SK-N-SH (cell line): ENCODE measurements around the gene PRDX1. TPM values are rescaled to one million over a fixed set of nuclear protein-coding genes. Genes with fewer than 3 reads are reported as not detected.
"Not testable (repeated sequence)": the region's sequence is repeated elsewhere in the genome, so short reads cannot be mapped to it uniquely, and the experiment has no call there.

Experiments
- CTCF ChIA-PET: fragments of 300-600, 350-600 bp; formaldehyde crosslinking; extraction: SDS; loops from one replicate; lab custom pipeline; 2021; lab: Yijun Ruan, JAX
- POLR2A ChIA-PET: fragments of 350-600 bp; sonication (Branson Sonifier 250); formaldehyde crosslinking; extraction: SDS; loops from one replicate; lab custom pipeline; 2020; ENCODE audit warnings: antibody characterized with exemption, inconsistent platforms; lab: Yijun Ruan, JAX
- DNase-seq: peaks from one replicate; pipeline ENCODE4 v3.0.0; 2012
- H2AFZ ChIP-seq: fragments of 200-600 bp; sonication (generic); 2 replicates; pipeline ENCODE4 v1.8.1; 2016; ENCODE audit warnings: antibody characterized with exemption, mild to moderate bottlenecking, low read depth
- H3F3A ChIP-seq: fragments of 200-600 bp; sonication (generic); replicated peaks from 2 replicates; pipeline ENCODE3; 2016; ENCODE audit warnings: antibody characterized with exemption, mild to moderate bottlenecking; ENCODE audit not compliant: insufficient read depth
- H3K27ac ChIP-seq, 2 experiments: fragments of 200-500 bp in 1 of 2; fragments of 200-600 bp in 1 of 2; sonication (Bioruptor generic) in 1 of 2; sonication (generic), shearing (Covaris generic) in 1 of 2; 2 replicates each; pipeline versions ENCODE4 v1.5.1 to v1.6.1; 2014 to 2016; ENCODE audit warnings: low read depth in 2 of 2, inconsistent platforms in 1 of 2, low read length in 1 of 2, mild to moderate bottlenecking in 1 of 2, mixed read lengths in 1 of 2
- H3K27me3 ChIP-seq: fragments of 200-600 bp; sonication (generic), shearing (Covaris generic); 2 replicates; pipeline ENCODE4 v1.6.1; 2016; ENCODE audit warnings: mixed run types; ENCODE audit not compliant: insufficient read depth
- H3K36me3 ChIP-seq, 2 experiments: fragments of 200-500 bp in 1 of 2; fragments of 200-600 bp in 1 of 2; sonication (Bioruptor generic) in 1 of 2; sonication (generic) in 1 of 2; replicated peaks in 1 of 2; 2 replicates each; pipeline versions ENCODE3 to v1.5.1; 2014 to 2016; ENCODE audit warnings: low read length in 1 of 2, mild to moderate bottlenecking in 1 of 2; ENCODE audit not compliant: insufficient read depth in 2 of 2, control insufficient read depth in 1 of 2
- H3K4me1 ChIP-seq, 2 experiments: fragments of 200-500 bp in 1 of 2; fragments of 200-600 bp in 1 of 2; sonication (Bioruptor generic) in 1 of 2; sonication (generic), shearing (Covaris generic) in 1 of 2; 2 replicates each; pipeline versions ENCODE4 v1.5.1 to v1.6.1; 2014 to 2016; ENCODE audit warnings: low read depth in 1 of 2, low read length in 1 of 2, mixed run types in 1 of 2; ENCODE audit not compliant: insufficient read depth in 2 of 2, control insufficient read depth in 1 of 2
- H3K4me2 ChIP-seq: fragments of 200-600 bp; sonication (generic), shearing (Covaris generic); 2 replicates; pipeline ENCODE4 v1.6.1; 2017; ENCODE audit warnings: mixed run types
- H3K4me3 ChIP-seq, 2 experiments: fragments of 200-500 bp in 1 of 2; fragments of 200-600 bp in 1 of 2; sonication (Bioruptor generic) in 1 of 2; sonication (generic), shearing (Covaris generic) in 1 of 2; 2 replicates each; pipeline versions ENCODE4 v1.5.1 to v1.8.1; 2014 to 2016; ENCODE audit warnings: low read depth in 2 of 2, inconsistent platforms in 1 of 2, low read length in 1 of 2, mild to moderate bottlenecking in 1 of 2, mixed read lengths in 1 of 2, moderate library complexity in 1 of 2
- H3K79me2 ChIP-seq: fragments of 200-600 bp; sonication (generic); 2 replicates; pipeline ENCODE4 v1.8.1; 2017; ENCODE audit warnings: mild to moderate bottlenecking; ENCODE audit not compliant: insufficient read depth
- H3K9ac ChIP-seq: fragments of 200-600 bp; sonication (generic); 2 replicates; pipeline ENCODE4 v1.6.1; 2017; ENCODE audit warnings: mixed run types
- H3K9me2 ChIP-seq: fragments of 200-600 bp; sonication (generic); 2 replicates; pipeline ENCODE4 v1.6.1; 2017; ENCODE audit warnings: mixed run types
- H3K9me3 ChIP-seq: fragments of 200-600 bp; sonication (generic); 2 replicates; pipeline ENCODE4 v1.6.1; 2017; ENCODE audit warnings: mixed run types, mild to moderate bottlenecking, moderate library complexity
- H4K20me1 ChIP-seq: fragments of 200-600 bp; sonication (generic); 2 replicates; pipeline ENCODE4 v1.6.1; 2017; ENCODE audit warnings: mild to moderate bottlenecking, mixed run types; ENCODE audit not compliant: insufficient read depth
- FOSL2 ChIP-seq: IDR thresholded peaks from 2 replicates; pipeline ENCODE4 v1.4.0; 2012; ENCODE audit warnings: low read depth, mild to moderate bottlenecking, moderate library complexity, borderline replicate concordance
- FOXJ3 ChIP-seq: sonication (generic); formaldehyde crosslinking; IDR thresholded peaks from 2 replicates; pipeline ENCODE4 v1.5.1; 2020; ENCODE audit warnings: mild to moderate bottlenecking, missing genetic modification reagents
- FOXM1 ChIP-seq: IDR thresholded peaks from 2 replicates; pipeline ENCODE4 v1.4.0; 2012; ENCODE audit warnings: low read depth, mild to moderate bottlenecking
- GATA2 ChIP-seq: sonication (generic); formaldehyde crosslinking; IDR thresholded peaks from 2 replicates; pipeline ENCODE4 v1.5.0; 2020; ENCODE audit warnings: mild to moderate bottlenecking, missing genetic modification reagents
- JUND ChIP-seq: IDR thresholded peaks from 2 replicates; pipeline ENCODE4 v1.4.0; 2012
- NFIC ChIP-seq: IDR thresholded peaks from 2 replicates; pipeline ENCODE4 v1.4.0; 2012; ENCODE audit warnings: borderline replicate concordance
- NRF1 ChIP-seq: IDR thresholded peaks from 2 replicates; pipeline ENCODE4 v1.6.1; 2012; ENCODE audit warnings: low read depth, mild to moderate bottlenecking, low read length
- POLR2AphosphoS5 ChIP-seq: IDR thresholded peaks from 2 replicates; pipeline ENCODE4 v1.6.1; 2012; ENCODE audit warnings: low read depth, low read length
- RAD21 ChIP-seq: IDR thresholded peaks from 2 replicates; pipeline ENCODE4 v1.6.1; 2012; ENCODE audit warnings: mild to moderate bottlenecking, low read length
- RXRA ChIP-seq: IDR thresholded peaks from 2 replicates; pipeline ENCODE4 v1.4.0; 2012; ENCODE audit warnings: low read depth, mild to moderate bottlenecking, borderline replicate concordance
- SMC3 ChIP-seq: IDR thresholded peaks from 2 replicates; pipeline ENCODE4 v1.6.1; 2012; ENCODE audit warnings: low read depth, low read length, improper control_type of control experiment
- YY1 ChIP-seq: IDR thresholded peaks from 2 replicates; pipeline ENCODE4 v1.4.0; 2012; ENCODE audit warnings: low read depth, mild to moderate bottlenecking
- WGBS: methylation state at CpG from one replicate; pipeline ENCODE4 v1.1.6; 2017; ENCODE audit warnings: low lambda C conversion rate; 5-methylcytosine and 5-hydroxymethylcytosine counted together
- polyA plus RNA-seq, 3 experiments: library from polyadenylated mRNA; depleted of rRNA; stranded (reverse); fragments of >200 nt; gene quantifications; 2 replicates each; pipeline ENCODE4 v1.2.3, GENCODE V29; 2012
- TF ChIP-seq, protein P1 (sequence below): IDR thresholded peaks from 2 replicates; pipeline ENCODE4 v1.4.0; 2012; ENCODE audit warnings: low read depth, borderline replicate concordance
- TF ChIP-seq, protein P2 (sequence below): fragments of 150-350 bp; IDR thresholded peaks from 2 replicates; pipeline ENCODE4 v1.6.1; 2016; ENCODE audit warnings: mild to moderate bottlenecking, low read depth, low read length

The PRDX1 gene
- polyA plus RNA-seq, 1 of the 3 experiments (the other 2 are of a cell fraction) = 467 TPM

DNA sequence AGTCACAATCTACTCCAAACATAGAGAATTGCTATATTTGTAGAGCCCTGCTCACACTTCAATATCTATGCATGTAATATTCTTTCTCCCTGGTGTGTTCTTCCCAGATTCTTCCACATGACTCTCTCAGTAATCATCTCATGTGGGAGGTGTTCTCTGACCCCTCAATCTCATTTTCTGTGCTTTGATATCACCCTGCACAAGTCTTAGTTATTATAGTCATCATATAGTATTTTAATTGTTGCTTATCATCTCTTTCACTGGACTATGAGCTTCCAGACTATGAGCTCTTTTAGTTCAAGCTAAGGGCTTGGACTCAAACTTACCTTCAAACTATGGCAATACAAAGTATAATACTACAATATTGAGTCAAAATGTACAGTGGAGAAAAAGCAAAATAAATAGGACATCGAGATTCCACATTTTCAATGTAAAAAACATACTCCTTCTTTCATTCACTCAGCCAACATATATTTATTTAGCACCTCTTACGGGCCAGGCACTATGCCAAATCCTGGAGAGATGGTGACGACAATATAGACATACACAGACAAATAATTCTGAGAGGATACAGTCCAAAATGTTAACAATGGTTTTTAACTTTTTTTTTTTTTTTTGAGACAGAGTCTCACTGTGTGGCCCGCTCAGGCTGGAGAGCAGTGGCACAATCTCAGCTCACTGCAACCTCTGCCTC lies 43.4 kb downstream of the PRDX1 start:
- Histone ChIP-seq H3K4me3 (no peak overlapping the region), H3K4me1 (no peaks in the 10 kb centered on the region), H3K4me2 (no peak overlapping the region), H3K27me3 (no peaks in the 10 kb centered on the region), H4K20me1 (no peaks in the 10 kb centered on the region), H3K9ac (no peak overlapping the region), H3K9me2 (no peaks in the 10 kb centered on the region), H3K79me2 (no peaks in the 10 kb centered on the region), H2AFZ (no peak overlapping the region), H3F3A (no peaks in the 10 kb centered on the region), H3K27ac (no peak overlapping the region), H3K9me3 (no peaks in the 10 kb centered on the region), H3K36me3 (no peaks in the 10 kb centered on the region)
- ChIA-PET CTCF (interaction anchor here (1.8 kb wide), 1 partner anchor 15 kb away, joined by 7 read pairs; no protein-coding TSS in a partner anchor), POLR2A (no interaction called here)
- WGBS = 74% methylated on average over 4 of the region's 4 CpGs
- DNase-seq = no peak
- no peak for TF ChIP-seq FOSL2
- no peak for TF ChIP-seq FOXJ3 (CRISPR knock-in tag)
- no peak for TF ChIP-seq JUND
- TF ChIP-seq FOXM1 = no peak

DNA sequence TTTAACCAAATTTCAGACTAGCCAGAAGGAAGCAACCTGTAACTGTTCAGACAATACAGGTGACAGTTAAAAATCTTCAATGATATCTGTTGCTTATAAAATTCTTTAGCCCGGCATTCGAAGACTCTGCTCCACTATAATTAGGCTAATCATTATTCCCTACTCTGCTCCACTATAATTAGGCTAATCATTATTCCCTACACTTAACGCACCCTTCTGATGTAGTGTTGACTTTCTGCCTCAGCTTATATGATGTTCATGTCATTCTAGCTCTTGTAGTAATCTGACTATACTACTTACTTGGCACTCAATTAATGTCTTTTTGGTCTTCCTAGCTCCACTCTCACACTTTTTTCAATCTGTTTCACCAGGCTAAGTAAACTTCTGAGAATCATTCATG lies 44.0 kb downstream of the PRDX1 start:
- ChIA-PET CTCF (interaction anchor here (0.6 to 1.8 kb wide), 2 partner anchors 15 to 117 kb away, joined by 3 to 7 read pairs; no protein-coding TSS in a partner anchor), POLR2A (no interaction called here)
- Histone ChIP-seq H3K27ac (no peak overlapping the region), H3K9me3 (no peaks in the 10 kb centered on the region), H3K4me2 (no peak overlapping the region), H3F3A (no peaks in the 10 kb centered on the region), H3K27me3 (no peaks in the 10 kb centered on the region), H3K9me2 (no peaks in the 10 kb centered on the region), H4K20me1 (no peaks in the 10 kb centered on the region), H3K4me3 (no peak overlapping the region), H3K4me1 (no peaks in the 10 kb centered on the region), H2AFZ (no peak overlapping the region), H3K36me3 (no peaks in the 10 kb centered on the region), H3K79me2 (no peaks in the 10 kb centered on the region), H3K9ac (no peak overlapping the region)
- no peak for DNase-seq
- TF ChIP-seq, protein P1, sequence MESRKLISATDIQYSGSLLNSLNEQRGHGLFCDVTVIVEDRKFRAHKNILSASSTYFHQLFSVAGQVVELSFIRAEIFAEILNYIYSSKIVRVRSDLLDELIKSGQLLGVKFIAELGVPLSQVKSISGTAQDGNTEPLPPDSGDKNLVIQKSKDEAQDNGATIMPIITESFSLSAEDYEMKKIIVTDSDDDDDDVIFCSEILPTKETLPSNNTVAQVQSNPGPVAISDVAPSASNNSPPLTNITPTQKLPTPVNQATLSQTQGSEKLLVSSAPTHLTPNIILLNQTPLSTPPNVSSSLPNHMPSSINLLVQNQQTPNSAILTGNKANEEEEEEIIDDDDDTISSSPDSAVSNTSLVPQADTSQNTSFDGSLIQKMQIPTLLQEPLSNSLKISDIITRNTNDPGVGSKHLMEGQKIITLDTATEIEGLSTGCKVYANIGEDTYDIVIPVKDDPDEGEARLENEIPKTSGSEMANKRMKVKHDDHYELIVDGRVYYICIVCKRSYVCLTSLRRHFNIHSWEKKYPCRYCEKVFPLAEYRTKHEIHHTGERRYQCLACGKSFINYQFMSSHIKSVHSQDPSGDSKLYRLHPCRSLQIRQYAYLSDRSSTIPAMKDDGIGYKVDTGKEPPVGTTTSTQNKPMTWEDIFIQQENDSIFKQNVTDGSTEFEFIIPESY = no peak
- TF ChIP-seq GATA2 (CRISPR knock-in tag) = no peak
- no peak for TF ChIP-seq FOXJ3 (CRISPR knock-in tag)
- no peak for TF ChIP-seq RXRA
- TF ChIP-seq, protein P2, sequence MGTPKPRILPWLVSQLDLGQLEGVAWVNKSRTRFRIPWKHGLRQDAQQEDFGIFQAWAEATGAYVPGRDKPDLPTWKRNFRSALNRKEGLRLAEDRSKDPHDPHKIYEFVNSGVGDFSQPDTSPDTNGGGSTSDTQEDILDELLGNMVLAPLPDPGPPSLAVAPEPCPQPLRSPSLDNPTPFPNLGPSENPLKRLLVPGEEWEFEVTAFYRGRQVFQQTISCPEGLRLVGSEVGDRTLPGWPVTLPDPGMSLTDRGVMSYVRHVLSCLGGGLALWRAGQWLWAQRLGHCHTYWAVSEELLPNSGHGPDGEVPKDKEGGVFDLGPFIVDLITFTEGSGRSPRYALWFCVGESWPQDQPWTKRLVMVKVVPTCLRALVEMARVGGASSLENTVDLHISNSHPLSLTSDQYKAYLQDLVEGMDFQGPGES = no peak
- no peak for TF ChIP-seq SMC3
- TF ChIP-seq RAD21 = no peak
- no peak for TF ChIP-seq YY1
- no peak for TF ChIP-seq NRF1
- TF ChIP-seq POLR2AphosphoS5 = no peak
- TF ChIP-seq NFIC = no peak
- 81% methylated on average over 3 of the region's 3 CpGs for WGBS

DNA sequence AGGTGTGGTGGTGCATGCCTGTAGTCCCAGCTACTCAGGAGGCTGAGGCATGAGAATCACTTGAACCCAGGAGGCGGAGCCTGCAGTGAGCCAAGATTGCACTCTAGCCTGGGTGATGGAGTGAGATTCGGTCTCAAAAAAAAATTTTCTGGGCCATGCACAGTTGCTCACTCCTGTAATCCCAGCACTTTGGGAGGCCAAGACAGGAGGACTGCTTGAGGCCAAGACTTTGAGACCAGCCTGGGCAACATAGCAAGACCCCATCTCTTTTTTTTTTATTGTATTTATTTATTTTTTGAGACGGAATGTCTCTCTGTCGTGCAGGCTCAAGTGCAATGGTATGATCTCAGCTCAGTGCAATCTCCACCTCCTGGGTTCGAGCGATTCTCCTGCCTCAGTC lies 47.5 kb downstream of the PRDX1 start:
- H4K20me1 ChIP-seq, H3K36me3 ChIP-seq, POLR2A ChIA-PET, H3K4me1 ChIP-seq, H3K4me2 ChIP-seq, H3K27me3 ChIP-seq, H3K9me3 ChIP-seq, H3K27ac ChIP-seq, H3F3A ChIP-seq, DNase-seq, H3K4me3 ChIP-seq, H3K79me2 ChIP-seq, H2AFZ ChIP-seq, H3K9me2 ChIP-seq, H3K9ac ChIP-seq: not testable (repeated sequence)
- CTCF ChIA-PET = interaction anchor here (1.1 kb wide), 1 partner anchor 115 kb away, joined by 3 read pairs; no protein-coding TSS in a partner anchor
- WGBS = 86% methylated on average over 6 of the region's 6 CpGs
